GM19099 (cell line): ENCODE data around the gene SLC4A9.

ENCODE experiments used
- POLR2A ChIP-seq: IDR thresholded peaks from 3 replicates; pipeline ENCODE4 v1.6.1; 2011; ENCODE audit warnings: low read depth; ENCODE audit not compliant: insufficient read length; ENCODE audit errors: extremely low read depth

SLC4A9 gene

DNA sequence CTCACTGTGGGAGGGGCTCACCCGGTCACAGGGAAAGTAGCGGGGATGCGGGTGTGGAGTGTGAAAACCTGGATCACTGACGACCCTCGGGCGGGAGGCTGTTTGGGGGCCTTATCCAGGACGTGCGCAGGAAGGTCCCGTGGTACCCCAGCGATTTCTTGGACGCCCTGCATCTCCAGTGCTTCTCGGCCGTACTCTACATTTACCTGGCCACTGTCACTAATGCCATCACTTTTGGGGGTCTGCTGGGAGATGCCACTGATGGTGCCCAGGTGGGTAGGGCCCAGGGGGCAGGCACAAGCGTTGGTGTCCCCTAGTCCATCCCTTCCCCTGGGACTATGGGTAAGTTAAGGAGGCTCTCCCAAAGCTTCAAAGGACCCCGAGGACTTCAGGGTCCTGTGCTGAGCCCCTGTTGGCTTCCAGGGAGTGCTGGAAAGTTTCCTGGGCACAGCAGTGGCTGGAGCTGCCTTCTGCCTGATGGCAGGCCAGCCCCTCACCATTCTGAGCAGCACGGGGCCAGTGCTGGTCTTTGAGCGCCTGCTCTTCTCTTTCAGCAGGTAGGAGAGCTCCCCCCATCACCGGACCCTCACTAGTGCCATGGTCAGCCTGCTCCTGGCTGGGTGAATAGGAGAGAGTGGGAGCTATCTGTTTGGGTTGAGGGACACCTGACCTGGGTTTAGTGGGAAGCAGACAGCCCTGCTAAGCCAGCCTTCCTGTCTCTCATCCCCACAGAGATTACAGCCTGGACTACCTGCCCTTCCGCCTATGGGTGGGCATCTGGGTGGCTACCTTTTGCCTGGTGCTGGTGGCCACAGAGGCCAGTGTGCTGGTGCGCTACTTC, 3.9 kb downstream of the SLC4A9 start:
- TF ChIP-seq POLR2A = no peak

DNA sequence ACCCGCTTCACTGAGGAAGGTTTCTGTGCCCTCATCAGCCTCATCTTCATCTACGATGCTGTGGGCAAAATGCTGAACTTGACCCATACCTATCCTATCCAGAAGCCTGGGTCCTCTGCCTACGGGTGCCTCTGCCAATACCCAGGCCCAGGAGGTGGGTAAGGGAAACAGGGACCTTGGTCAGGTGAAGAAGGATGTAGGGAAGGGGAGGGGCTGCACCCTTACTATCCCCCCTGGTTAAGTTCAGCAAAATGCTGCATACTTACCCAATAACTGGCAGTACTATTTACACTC, 4.4 kb downstream of the SLC4A9 start:
- TF ChIP-seq POLR2A = no peak

DNA sequence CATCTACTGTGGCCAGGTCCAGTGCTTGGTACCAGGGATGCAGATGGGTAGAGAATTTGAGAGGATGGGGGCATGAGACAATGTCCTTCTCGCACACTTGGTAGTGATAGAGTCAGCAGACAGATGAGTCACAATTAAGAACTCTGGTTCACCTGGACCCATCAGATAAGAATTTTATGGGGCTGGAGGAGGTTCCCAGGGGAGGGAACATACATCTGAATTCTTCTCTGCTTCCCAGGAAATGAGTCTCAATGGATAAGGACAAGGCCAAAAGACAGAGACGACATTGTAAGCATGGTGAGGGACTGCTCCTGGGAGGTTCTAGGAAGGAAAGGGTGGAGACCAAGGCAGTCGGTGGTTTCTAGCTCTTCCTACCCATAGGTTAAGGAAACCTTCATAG, 5.3 kb downstream of the SLC4A9 start:
- no peak for TF ChIP-seq POLR2A

DNA sequence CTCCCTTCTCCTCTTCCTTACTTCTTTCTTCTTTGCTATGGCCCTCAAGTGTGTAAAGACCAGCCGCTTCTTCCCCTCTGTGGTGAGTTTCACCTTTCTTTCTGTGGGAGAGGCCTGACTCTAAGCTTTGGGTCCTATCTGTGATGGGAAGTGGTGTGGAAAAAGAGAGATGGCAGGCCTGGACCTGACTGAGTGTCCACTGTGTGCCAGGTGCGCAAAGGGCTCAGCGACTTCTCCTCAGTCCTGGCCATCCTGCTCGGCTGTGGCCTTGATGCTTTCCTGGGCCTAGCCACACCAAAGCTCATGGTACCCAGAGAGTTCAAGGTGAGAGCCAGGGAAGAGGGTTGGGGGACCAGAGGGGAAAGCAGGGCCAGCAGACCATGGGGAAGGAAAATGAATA, 5.9 kb downstream of the SLC4A9 start:
- no peak for TF ChIP-seq POLR2A

DNA sequence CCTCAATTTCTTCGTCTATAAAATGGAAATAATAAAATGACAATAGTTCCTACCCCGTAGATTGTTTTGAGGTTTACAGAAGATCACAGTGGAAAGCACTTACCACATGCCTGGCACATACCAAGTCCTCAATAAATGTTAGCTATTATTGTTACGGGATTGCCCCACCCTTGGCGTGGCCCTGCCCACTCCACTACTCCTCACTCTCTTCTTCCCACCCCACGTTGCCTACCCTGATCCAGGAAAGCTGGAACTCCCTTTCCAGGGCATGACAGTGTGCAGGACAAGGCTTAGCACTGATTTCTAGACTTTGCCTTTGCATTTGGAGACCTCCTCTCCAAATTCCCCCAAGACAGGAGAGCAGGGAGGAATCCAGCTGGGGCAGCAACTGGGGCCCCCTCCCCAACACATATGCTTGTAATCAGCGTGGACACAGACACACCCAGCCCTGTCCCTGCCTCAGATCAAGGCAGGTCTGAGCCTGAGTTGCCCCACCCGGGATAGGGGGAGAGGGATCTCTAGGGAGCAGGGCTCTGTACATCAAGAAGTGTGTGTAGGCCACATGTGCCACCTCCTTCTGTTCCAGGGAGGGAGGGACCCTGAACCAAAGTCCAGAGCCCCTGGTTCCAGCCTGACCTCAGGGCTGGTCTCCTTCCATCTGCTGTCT, 6.7 kb downstream of the SLC4A9 start:
- TF ChIP-seq POLR2A = no peak

DNA sequence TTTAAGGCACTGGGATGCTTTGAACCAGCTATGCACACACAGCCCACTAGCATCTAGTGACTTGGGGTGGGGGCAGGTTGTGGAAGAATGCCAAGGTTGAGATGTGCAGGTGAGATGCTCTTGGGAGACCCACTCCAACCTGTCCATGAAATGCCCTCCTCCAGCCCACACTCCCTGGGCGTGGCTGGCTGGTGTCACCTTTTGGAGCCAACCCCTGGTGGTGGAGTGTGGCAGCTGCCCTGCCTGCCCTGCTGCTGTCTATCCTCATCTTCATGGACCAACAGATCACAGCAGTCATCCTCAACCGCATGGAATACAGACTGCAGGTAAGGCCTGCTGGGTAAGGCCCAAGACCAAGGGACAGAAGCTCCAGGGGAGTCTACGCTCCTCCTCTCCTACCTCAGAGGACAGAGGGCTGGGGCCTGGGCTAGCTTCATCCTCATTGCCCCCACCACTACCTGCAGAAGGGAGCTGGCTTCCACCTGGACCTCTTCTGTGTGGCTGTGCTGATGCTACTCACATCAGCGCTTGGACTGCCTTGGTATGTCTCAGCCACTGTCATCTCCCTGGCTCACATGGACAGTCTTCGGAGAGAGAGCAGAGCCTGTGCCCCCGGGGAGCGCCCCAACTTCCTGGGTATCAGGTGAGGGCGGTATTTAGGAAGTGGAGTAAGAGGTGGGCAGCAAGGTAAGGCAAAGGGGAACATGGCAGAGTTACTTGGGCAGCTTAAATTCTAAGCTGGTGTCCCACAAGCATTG, 7.4 kb downstream of the SLC4A9 start:
- TF ChIP-seq POLR2A = no peak

DNA sequence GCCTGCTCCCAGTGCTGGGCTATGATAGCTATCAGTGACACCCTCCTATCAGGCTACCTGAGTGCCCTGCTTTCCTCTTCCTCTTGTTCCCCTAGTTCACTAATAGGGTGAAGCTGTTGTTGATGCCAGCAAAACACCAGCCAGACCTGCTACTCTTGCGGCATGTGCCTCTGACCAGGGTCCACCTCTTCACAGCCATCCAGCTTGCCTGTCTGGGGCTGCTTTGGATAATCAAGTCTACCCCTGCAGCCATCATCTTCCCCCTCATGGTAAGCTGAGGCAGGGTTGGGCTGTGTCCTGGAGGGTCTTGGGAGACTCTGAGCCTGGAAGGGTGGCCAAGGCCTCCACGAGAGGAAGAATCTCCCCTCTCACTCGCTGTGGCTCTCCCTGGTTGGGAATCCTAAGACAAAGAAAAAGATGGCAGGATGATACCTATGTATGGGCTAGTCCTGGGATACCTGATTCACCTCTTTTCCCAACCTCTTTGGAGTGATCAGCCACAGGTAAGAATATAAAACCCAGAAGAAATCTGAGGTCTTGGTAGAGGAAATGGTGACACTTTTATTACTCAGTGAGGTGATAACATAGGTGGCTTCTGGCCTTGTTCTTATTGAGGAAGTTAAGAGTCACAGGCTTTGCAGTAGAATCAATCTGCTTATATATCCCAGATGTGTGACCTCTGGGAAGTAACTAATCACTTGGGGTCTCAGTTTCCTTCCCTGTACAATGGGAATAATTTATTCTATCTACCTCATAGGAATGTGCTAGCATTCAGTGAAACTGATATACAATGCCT, 11.6 kb downstream of the SLC4A9 start:
- TF ChIP-seq POLR2A = no peak

DNA sequence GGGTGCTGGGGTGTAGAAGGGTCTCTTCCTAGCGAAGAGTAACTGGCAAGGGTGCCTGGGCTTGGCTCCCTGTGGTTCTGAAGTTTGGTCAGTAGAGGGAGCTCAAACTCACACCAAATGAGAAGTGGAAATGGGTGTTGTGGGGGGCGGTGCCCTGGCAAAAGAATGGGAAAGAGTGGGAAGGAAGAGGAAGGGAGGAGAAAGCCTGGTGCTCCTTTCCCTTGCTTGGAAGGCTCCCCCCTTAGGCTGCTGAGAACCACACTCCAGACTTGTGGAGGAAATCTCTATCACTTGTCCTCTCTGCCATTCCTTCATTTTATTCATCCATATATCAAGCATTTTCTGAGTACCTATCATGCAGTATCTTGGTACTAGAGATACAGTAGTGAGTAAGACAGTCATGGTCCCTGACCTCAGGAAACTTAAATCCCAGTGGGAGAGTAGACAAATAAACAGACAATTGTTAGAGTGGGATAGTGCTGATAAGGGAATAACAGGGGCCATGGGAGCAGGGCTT, 13.0 kb downstream of the SLC4A9 start:
- TF ChIP-seq POLR2A = no peak

DNA sequence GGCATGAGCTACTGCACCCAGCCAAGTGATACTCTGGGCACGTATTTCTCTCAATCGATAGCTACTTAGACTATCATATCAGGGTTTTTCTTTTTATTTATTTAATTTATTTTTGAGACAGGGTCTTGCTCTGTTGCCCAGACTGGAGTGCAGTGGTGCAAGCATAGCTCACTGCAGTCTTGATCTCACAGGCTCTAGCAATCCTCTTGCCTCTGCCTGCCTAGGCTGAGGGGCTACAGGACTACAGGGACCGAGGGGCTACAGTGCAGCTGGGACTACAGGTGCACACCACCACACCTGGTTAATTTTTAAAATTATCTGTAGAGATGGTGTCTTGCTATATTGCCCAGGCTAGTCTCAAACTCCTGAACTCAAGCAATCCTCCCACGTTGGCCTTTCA, 21.4 kb downstream of the SLC4A9 start:
- TF ChIP-seq POLR2A = no peak

DNA sequence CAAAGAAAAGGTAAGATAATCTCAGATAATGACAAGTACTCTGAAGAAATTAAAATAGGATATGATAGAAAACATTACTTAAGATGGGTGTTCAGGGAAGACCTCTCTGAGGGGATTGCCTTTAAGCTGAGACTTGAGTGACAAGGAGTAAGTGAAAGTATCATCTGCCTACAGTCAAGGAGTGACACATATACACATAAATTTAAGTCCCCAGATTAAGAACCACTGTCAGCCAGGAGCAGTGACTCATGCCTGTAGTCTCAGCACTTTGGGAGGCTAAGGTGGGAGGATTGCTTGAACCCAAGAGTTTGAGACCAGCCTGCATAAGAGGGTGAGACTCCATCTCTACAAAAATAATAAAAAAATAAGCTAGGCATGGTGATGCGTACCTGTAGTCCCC, 22.0 kb downstream of the SLC4A9 start:
- no peak for TF ChIP-seq POLR2A

DNA sequence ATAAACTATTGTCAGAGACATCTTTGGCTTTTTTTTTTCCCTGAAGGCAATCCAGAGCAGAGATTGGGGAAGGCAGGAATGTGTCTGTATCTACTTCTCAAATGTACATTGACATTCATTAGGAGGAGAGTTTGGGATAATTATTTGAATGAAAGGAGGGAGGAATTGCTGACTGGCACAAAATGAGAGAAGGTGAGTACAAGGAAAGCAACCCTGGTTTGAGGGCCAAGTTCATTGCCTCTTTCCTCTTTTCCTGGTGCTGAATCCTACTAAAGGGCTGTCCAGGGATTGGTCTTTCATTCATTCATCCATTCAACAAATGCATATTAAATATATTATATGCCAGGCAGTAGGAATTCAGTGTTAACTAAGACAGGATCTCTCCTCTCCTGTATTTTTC, 22.9 kb downstream of the SLC4A9 start:
- no peak for TF ChIP-seq POLR2A

DNA sequence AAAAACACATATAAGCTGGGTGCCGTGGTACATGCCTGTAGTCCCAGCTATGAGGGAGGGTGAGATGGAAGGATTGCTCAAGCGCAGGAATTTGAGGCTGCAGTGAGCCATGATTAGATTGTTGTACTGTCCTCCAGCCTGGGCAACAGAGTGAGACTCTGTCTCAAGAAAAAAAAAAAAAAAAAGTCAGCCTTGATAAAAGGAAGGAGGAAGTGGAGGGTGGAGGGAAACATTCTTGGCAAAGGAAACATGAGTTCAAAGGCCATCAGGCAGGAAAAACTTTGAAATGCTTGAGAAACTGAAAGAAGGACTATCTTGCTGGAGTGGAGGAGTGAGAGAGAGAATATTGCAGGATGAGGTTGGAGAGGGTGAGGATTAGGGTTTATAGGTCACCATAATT, 23.3 kb downstream of the SLC4A9 start:
- TF ChIP-seq POLR2A = no peak

DNA sequence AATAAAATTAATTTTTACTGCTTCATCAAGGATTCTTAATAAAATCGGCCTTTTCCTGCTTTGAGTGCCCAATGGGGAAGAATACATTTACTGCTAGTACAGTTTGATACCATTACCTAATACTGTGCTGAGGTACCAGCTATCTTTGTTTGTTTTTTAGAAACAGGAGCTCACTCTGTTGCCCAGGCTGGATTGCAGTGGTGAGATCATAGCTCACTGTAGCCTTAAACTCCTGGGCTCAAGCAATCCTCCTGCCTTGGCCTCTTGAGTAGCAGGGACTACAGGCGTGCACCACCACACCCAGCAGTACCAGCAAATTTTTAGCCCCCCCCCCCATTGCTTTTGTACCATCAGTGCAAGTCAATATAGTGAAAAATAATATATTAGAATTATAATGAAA, 28.1 kb downstream of the SLC4A9 start:
- TF ChIP-seq POLR2A = no peak

DNA sequence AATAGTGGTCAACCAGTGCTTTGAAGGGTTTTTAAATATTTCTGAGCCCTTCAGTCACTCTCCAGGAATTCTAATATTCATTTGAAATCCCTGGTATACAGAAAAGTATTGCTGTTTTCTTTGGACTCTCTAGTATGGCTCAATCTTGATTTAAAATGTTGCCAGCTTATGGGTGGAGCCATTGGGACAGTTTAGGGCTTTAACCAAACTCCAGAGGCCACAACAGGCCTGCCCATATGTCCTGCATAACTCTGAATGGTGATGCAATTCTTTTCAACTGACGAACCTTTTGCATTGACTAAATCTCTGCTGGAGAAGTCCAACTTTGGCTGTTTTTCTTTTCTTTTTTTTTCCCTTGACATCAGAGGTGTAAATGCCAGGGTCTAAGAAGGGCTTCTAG, 31.3 kb downstream of the SLC4A9 start:
- no peak for TF ChIP-seq POLR2A

DNA sequence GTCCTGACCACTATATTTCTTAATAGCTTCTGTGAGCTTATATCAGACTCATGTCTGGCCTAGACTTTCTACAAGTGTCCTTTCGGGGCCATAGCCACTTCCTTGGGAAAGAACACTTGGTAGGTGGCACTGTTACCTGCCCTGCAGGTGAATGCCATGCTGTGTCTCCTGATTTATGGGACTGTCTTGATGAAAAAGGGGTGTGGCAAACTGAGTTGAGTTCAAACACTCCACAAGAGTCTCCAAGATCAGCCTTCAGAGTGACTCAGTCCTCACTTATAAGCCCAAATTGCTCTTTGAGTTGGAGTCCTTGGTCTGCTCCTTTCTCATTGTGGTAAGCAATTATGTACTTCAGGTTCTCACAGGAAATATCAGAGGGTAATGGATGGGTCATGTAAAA, 31.7 kb downstream of the SLC4A9 start:
- no peak for TF ChIP-seq POLR2A

DNA sequence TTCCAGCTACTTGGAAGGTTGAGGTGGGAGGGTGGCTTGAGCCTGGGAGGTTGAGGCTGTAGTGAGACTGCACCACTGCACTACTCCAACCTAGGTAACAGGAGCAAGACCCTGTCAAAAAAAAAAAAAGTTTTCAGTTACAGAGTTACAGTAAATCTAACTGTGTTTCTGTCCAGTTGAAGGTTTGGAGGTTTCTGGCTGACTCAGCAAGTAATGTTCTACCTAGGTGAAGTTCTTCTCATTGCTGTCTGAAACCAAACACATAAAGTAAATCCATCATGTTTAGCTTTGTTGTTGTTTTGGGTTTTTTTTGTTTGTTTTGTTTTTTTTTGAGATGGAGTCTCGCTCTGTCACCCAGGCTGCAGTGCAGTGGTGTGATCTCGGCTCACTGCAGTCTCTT, 33.7 kb downstream of the SLC4A9 start:
- no peak for TF ChIP-seq POLR2A

DNA sequence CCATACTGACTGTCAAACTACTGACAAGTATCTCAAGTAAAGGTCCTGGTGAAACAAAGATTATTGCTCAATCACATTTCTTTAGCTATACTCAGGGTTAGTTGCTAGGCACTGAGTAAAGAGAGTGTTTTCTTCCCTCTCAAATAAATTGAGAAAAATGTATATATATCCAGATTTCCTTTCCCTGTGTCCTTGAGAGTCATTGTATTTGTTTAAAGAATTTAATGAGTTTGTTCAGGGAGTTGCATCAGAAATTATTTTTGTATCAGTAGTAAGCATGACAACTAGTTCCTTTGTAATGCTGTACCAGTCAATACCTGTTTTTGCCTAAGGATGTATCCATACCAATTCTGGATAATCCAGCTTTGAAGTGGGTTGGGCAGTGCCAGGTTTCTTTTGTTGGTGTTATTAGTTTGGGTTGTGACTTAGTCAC, 38.4 kb downstream of the SLC4A9 start:
- no peak for TF ChIP-seq POLR2A
